Frontal cortex (tissue), 4 donors: Measurements from ENCODE around the gene IGSF8. TPM values are rescaled to one million over a fixed set of nuclear protein-coding genes. Genes with fewer than 3 reads are reported as not detected.

Experiments used
- DNase-seq, 2 donors: peaks; one replicate each; pipeline ENCODE4 v3.0.0; 2012; ENCODE audit warnings: low spot score in 2 of 2
- FAIRE-seq: peaks from 2 replicates; lab custom pipeline; 2012; peaks lifted over from hg19 to GRCh38; lab: Jason Lieb, UNC
- total RNA-seq: library from RNA; depleted of rRNA; stranded (reverse); fragments of >200 nt; gene quantifications from one replicate; pipeline ENCODE4 v1.2.3, GENCODE V29; 2014
- donor health status: control.
- donor health status: control.
- donor health status: control.

The IGSF8 gene, protein sequence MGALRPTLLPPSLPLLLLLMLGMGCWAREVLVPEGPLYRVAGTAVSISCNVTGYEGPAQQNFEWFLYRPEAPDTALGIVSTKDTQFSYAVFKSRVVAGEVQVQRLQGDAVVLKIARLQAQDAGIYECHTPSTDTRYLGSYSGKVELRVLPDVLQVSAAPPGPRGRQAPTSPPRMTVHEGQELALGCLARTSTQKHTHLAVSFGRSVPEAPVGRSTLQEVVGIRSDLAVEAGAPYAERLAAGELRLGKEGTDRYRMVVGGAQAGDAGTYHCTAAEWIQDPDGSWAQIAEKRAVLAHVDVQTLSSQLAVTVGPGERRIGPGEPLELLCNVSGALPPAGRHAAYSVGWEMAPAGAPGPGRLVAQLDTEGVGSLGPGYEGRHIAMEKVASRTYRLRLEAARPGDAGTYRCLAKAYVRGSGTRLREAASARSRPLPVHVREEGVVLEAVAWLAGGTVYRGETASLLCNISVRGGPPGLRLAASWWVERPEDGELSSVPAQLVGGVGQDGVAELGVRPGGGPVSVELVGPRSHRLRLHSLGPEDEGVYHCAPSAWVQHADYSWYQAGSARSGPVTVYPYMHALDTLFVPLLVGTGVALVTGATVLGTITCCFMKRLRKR
- 48.5 TPM for total RNA-seq

DNA sequence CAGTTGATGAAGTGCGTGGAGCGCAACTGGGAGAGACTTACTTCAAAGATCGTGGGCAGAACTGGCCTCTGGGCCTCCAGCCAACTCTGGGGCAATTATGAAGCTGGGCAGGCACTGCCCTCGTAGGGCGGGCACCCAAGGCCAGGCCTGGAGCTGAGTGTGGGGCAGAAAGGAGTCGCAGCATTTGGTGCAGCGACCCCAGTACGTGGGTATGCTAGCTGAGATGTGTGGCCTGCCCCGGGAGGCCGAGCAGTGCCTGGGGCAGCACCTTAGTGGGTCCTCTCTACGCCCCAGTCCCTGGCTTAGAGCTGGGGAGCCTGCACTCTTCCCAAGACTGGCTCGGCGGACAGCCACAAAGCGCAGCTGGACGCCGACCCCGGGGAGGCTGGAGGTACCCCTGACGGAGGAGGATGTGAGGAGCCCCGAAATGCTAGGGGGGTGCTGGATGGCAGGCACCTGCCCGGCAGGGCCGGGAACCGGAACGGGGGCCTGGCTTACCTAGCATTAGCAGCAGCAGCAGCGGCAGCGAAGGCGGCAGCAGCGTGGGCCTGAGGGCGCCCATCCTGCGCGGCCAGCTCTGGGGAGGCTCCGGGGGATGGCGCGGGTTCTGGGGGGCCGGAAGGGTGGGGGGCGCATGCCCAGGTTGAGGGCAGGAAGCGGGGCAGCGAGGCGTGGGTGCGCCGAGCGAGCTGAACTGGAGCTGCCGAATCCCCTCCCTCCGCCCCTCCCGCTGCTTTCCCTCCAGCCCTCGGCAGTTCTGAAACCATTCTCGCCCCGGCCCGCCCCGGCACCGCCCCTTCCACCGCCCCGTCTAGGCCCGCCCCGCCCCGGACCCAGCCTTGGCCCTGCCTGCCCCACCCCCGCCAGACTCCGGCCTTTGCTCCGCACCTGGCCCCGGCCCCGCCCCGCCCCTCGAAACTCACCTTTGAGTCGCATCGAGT is at the start of gene IGSF8:
Gene IGSF8, minus strand, starts transcription at position 709 of the 941 bp plus-strand sequence. Its CDS starts 147 bp downstream, at position 562.
- FAIRE-seq: no peak
- DNase-seq: peak; percentile 81 to 86

DNA sequence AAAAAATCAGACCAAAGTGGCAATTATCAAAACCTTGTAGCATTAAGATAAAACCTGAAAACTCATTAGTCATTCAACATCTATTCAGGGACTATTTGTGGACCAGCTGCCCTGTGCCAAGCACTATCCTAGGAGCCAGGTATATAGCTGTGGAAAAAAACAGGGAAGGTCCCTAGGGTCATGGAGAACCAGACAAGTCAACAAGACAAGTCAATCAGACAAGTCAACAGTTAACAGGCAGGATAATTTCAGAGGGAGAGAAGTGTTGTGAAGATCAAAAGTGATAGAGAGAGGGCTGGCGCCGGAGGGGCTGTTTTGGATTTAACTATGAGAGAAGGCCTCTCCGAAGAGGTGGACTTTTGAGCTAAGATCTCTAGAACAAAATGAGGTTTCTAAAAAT is 49.7 kb upstream of the IGSF8 start:
- no peak for DNase-seq
- FAIRE-seq: no peak

DNA sequence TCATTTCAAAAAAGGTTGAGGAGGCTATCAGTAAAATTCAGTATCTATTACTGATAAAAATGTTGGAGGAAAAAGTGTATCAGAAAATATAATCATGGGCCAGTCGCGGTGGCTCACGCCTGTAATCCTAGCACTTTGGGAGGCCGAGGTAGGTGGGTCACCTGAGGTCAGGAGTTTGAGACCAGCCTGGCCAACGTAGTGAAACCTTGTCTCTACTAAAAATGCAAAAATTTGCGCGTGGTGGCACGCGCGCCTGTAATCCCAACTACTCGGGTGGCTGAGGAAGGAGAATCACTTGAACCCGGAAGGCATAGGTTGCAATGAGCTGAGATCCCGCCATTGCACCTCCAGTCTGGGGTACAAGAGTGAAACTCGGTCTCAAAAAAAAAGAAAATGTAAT is 47.7 kb upstream of the IGSF8 start:
- DNase-seq (no peak), FAIRE-seq (no peak)

DNA sequence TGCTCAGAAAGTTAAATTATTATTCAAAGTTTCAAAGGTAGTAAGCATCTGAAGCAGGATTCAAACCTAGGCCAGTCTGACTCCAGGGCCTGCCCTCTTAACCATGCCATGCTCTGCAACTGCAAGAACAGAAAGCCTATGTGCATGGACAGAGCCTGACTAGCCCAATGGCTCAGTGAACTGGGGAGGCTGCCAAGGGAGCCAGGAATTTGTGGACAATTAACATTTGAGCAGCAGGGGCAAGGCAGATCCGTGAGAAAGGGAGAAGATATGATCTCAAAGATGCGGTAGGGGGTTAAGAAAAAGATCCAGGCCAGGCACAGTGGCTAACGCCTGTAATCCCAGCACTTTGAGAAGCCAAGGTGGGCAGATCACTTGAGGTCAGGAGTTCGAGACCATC is 46.5 kb upstream of the IGSF8 start:
- DNase-seq: no peak
- no peak for FAIRE-seq

DNA sequence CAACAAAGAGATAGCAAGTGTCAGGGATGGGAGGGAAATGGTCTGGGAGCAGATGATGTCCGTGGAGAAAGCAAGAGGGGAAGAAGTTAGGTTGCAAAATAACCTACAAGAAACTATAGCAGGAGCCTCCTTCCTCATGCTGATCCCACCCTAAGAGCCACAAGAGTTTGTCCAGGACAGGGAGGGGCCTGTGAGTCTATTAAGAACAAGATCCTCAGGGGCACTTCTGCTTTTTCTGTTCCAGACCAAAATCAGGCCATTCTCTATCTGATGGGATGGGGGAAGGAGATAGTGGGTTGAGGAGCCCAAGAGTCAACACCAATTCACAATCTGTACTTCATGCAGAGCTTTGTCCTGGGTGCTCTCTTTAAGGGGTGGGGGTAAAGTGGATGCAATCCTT is 45.3 kb upstream of the IGSF8 start:
- no peak for FAIRE-seq
- no peak for DNase-seq

DNA sequence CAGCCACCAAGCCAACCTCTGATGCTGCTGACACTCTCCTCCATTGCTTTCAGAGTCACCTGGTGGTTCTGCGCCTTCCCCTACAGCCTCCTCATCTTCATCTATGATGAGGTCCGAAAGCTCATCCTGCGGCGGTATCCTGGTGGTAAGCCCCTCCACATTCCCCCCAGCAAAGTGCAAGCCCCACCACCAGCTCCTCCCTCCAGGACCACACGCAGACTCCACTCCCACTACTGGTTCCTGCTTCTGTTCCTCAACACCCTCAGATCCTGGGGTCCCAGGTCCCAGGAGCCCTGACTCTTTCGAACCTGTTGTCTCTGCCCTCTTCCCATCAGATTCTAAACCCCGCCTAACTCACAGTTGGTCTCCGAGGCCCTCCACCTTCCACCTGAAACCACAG is 41.4 kb upstream of the IGSF8 start:
- no peak for DNase-seq
- FAIRE-seq: no peak

DNA sequence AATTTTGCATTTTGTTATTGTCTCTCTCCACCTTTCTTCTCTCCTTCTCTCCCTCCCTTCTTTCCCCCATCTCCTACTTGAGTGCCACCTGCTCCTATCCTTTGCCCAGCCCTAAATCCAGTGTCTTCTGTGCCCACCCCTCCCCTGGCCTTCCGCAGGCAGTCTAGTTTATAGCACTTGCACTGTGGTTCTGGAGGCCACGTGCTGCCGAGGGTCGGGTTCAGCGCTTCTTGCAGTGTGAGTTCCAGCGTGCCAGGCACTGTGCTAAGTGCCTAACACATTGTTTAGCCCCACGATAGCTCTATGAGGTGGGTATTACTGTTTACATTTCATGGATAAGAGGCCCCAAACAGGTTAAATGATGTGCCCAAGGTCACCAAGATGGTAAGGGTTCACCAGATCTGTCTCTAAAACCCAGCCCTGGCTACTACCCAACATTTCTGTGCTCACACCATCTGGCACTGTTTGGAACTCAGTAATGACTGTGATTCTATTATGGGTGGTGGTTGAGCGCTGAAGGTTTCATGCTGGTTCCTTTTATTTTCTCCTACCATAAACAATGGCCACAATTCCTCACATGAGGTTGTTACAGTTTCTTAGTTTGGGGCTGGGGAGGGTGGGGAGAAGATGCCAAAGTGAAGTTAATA is 38.9 kb upstream of the IGSF8 start:
- DNase-seq (no peak), FAIRE-seq (no peak)

DNA sequence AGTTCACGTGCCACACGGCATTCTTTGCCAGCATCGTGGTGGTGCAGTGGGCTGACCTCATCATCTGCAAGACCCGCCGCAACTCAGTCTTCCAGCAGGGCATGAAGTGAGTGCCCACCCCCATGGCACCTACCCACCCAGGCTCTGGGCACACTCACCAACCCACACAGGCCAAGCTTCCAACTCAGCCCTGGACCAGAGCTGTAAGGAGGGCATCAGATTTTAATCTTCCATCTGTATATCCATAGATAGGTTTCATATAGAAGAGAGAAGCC is 38.4 kb upstream of the IGSF8 start:
- FAIRE-seq (no peak), DNase-seq (no peak)

DNA sequence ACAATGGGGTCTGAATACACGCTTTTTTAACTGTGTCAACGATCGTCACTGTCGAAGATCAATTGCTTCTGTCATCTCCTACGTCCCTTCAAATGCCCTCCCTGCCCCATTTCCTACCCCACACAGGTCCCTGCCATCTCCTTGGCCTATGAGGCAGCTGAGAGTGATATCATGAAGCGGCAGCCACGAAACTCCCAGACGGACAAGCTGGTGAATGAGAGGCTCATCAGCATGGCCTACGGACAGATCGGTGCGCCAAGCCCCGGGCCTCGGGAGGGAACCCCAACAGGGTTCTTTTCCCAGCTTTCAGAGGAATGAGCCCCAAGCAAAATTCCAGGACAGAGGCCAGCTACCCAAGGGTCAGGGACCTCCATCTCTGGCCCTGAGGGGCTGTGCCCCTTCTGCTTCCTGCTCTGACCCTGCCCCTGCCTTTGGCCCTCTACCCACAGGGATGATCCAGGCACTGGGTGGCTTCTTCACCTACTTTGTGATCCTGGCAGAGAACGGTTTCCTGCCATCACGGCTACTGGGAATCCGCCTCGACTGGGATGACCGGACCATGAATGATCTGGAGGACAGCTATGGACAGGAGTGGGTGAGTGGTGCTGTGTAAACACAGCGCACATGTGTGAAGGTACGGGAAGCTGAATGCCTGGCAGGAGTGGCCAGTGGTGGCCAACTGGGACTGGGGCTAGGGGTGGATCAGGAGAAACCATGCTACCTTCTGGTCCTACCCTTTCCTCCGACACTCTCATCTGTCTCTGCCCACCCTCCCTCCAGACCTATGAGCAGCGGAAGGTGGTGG is 37.9 kb upstream of the IGSF8 start:
- FAIRE-seq (no peak), DNase-seq (no peak)

DNA sequence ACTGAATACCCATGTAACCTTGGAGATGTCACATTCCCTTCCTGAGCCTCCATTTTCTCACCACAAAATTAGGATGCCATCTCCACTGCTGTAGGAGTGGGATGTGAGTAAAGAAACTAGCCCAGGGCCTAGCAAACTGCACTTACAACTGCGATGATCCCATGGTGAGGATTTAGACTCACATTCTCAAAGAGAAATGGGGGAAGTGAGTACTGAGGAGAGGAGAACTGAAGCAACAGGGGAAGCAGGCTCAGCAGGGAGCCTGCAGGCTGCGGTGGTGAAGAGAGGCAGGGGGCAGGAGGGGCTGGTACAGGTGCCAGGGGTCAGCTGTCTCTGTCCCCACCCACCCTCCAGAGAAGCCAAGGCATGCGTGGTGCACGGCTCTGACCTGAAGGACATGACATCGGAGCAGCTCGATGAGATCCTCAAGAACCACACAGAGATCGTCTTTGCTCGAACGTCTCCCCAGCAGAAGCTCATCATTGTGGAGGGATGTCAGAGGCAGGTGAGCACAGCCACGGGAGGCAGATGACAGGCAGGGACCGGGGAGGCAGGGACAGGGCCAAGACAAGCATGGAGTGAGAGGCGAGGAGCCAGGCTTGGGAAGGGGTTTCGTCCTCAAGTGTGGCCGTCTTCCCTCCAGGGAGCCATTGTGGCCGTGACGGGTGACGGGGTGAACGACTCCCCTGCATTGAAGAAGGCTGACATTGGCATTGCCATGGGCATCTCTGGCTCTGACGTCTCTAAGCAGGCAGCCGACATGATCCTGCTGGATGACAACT is 36.6 kb upstream of the IGSF8 start:
- DNase-seq: no peak
- no peak for FAIRE-seq

DNA sequence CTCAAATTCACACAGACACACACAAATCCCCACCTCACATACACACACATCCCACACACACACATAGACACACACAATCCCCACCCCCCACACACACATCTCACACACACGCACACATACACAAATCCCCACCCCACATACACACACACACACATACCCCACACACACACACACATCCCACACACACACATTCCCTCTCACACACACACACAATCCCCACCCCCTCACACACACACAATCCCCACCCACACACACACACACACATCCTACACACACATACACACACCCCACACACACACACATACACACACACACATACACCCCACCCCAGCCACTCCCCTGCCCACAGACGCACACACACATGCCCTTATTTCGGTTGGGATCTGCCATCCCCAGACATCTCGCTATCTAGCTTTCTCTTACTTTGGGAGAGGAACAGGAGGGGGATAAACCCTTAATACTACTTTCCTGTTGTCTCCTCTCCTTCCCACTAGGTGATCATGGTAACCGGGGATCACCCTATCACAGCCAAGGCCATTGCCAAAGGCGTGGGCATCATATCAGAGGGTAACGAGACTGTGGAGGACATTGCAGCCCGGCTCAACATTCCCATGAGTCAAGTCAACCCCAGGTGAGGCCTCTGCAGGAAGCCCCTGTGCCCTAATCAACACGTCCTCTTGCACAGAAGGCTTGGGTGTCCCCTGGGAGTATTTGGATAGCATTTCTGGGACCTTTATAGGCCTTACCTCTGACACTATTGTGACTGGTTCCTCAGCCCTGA is 35.8 kb upstream of the IGSF8 start:
- FAIRE-seq (no peak), DNase-seq (no peak)

DNA sequence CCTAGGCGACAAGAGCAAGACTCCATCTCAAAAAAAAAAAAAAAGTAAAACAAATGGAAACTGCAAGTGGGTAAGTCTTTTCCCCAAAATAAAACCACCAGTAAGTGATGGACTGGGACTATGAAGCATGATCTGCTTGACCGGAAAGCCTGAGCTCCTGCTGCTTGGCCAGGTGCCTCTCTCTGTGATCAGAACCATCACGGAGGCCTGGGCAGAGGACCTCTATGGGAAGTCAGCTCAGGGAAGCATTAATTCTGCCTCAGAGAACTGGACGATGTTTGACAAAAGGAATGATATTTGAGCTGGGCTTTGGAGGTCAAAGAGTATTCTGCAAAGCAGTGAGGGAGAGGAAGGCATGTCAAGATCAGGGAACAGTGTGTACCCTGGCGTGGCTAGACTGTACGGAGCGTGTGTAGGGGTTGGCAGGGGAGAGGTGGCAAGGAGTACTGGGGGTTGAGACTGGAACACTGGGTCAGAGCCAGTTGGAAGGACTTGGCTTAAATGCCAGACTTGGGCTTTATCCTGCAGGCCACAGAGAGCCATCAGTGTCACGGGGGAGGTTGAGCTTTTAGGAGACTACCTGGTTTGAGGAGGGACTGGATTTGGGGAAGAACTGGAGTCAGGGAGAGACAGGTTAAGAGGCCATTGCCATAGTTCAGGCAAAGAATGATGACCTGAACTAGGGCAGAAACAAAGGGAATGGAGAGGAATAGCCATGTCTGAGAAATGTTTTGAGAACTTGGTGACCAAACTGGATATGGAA is 33.6 kb upstream of the IGSF8 start:
- DNase-seq (no peak), FAIRE-seq (no peak)

DNA sequence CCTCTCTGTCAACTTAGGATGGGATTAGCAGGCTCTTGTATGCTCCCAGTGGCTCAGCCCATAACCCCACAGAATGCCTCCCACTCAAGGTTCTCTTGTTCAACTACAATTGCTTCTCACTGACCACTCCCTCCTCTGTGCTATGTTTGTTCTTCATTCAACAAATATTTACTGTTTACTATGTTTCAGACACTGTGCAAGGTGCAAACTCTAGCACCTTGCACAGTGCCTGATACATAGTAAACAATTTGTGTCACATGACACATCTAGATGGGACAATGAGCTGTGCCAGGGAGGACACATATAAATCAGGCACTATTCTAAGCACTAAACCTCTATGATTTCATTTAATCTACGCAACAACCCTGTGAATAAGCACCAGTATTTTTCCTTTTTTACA is 32.5 kb upstream of the IGSF8 start:
- DNase-seq: no peak
- no peak for FAIRE-seq

DNA sequence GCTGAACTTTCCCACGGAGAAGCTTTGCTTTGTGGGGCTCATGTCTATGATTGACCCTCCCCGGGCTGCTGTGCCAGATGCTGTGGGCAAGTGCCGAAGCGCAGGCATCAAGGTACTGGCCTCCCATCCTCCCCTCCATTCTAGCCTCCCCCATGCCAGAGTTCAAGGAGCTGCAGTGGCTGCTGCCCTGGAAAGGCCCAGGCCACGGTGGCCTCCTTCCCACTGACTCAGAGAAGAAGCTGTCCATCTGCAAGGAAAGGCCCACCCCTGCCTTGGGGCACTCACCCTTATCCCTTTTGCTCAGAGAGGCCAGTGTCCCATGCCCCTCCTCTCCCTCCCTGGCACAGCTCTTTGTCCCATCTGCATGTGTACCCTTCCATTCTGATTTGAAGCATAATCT is 32.1 kb upstream of the IGSF8 start:
- DNase-seq (no peak), FAIRE-seq (no peak)

DNA sequence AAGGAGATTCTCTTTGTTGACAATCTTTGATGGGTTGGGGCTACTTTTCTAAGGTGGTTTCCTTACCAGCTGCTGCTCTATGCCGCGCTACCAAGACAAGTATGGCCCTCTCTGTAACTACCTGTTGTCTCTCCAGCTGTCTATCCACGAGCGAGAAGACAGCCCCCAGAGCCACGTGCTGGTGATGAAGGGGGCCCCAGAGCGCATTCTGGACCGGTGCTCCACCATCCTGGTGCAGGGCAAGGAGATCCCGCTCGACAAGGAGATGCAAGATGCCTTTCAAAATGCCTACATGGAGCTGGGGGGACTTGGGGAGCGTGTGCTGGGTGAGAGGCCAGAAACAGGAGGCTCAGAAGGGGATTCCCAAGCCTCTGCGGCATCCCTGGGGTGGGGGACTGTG is 31.5 kb upstream of the IGSF8 start:
- no peak for FAIRE-seq
- DNase-seq: no peak

DNA sequence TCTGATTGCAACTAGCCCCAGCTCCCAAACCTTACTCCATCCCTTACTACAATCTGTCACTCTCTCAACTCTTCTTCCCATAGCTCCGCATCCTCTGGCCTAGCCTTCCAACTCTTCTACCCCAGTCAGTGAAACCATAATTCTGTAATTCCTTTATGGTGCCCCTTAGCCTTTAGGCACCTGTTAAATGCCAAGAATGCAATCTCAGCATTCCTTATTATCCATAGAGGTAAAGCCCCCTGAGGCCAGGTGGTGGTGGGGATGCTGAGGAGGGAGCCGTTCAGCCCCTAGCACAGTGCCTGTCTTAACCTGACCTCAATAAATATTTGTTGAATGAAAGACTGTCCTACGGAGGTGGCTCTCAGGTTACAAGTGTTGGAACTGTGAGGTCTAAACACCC is 31.1 kb upstream of the IGSF8 start:
- FAIRE-seq (no peak), DNase-seq (no peak)

DNA sequence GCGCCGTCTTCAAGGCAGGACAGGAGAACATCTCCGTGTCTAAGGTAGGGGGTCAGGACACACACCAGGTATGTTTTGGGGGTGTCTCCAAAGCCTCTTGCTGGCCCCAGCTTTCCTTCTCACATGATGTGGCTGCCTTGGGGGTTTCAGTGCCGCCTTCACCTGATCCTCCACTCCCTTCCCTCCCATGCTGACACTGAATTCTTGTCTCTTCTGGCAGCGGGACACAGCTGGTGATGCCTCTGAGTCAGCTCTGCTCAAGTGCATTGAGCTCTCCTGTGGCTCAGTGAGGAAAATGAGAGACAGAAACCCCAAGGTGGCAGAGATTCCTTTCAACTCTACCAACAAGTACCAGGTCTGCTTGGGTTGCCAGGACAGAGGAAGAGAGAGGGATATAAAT is 30.6 kb upstream of the IGSF8 start:
- no peak for FAIRE-seq

More for the DNA sequence above, 30.6 kb upstream of the IGSF8 start:
- no peak for DNase-seq
